ENCODE data around the gene CD99L2.

Gene CD99L2

DNA sequence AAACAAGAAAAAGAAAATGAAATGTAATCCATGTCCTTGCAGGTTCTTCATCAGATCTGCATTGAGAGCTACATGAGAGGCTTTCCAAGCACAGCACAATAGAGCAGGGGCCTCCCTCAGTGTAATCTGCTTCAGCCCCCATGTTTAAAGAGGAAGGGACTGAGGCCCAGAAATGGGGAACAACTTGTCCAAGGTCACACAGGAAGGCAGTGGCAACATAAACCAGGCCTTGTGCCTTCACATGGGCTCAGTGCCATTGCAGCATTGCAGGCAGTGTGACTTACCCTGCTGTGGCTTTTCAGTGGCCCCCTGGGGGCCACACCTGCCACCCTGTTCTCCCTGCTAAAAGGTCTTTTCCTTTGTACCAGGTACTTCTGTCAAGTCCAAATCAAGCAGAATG, 20.9 kb upstream of the CD99L2 start:
- Histone ChIP-seq H4K20me1 (ENCODE audit: insufficient read depth, low read length) (no peaks in the 10 kb centered on the region), H3K9me2 (ENCODE audit: low read depth, low read length) (no peaks in the 10 kb centered on the region), H3K9me3 (ENCODE audit: low read length) (no peaks in the 10 kb centered on the region), H3K4me3 (ENCODE audit: low read depth, low read length, poor library complexity, severe bottlenecking) (no peak overlapping the region), H2AFZ (ENCODE audit: low read length) (no peak overlapping the region), H3K4me1 (ENCODE audit: insufficient read depth, low read length, severe bottlenecking) (no peaks in the 10 kb centered on the region), H3K9ac (ENCODE audit: low read length) (no peak overlapping the region), H3K4me2 (ENCODE audit: low read length) (no peak overlapping the region), H3K36me3 (ENCODE audit: insufficient read depth, low read length) (no peaks in the 10 kb centered on the region), H3K27me3 (ENCODE audit: insufficient read depth, low read length) (no peaks in the 10 kb centered on the region), H3K79me2 (ENCODE audit: insufficient read depth, low read length) (no peaks in the 10 kb centered on the region), H3K27ac (ENCODE audit: low read depth, low read length, poor library complexity, severe bottlenecking) (no peak overlapping the region), H3F3A (ENCODE audit: insufficient read depth, low read length) (no peaks in the 10 kb centered on the region)
- no peak for TF ChIP-seq EZH2 (IDR thresholded peaks at IDR 0.05; ENCODE audit: borderline replicate concordance, low read length)
- TF ChIP-seq, protein P1, sequence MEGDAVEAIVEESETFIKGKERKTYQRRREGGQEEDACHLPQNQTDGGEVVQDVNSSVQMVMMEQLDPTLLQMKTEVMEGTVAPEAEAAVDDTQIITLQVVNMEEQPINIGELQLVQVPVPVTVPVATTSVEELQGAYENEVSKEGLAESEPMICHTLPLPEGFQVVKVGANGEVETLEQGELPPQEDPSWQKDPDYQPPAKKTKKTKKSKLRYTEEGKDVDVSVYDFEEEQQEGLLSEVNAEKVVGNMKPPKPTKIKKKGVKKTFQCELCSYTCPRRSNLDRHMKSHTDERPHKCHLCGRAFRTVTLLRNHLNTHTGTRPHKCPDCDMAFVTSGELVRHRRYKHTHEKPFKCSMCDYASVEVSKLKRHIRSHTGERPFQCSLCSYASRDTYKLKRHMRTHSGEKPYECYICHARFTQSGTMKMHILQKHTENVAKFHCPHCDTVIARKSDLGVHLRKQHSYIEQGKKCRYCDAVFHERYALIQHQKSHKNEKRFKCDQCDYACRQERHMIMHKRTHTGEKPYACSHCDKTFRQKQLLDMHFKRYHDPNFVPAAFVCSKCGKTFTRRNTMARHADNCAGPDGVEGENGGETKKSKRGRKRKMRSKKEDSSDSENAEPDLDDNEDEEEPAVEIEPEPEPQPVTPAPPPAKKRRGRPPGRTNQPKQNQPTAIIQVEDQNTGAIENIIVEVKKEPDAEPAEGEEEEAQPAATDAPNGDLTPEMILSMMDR (IDR thresholded peaks at IDR 0.05; ENCODE audit: low read length), result no peak

DNA sequence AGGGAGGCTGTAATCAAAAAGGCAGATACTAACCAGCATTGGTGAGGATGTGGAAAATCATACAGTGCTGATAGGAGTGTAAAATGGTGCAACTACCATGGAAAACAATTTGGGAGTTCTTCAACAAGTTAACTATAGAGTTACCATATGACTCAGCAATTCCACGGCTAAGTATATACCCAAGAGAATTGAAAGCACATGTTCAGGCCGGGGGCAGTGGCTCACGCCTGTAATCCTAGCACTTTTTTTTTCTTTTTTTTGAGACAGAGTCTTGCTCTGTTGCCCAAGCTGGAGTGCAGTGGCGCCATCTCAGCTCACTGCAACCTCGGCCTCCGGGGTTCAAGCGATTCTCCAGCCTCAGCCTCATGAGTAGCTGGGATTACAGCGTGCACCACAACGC, 15.0 kb upstream of the CD99L2 start:
- H3K4me3 ChIP-seq (ENCODE audit: low read depth, low read length, poor library complexity, severe bottlenecking), result no peak overlapping the region
- TF ChIP-seq, protein P1 (IDR thresholded peaks at IDR 0.05; ENCODE audit: low read length), result no peak
- no peak for TF ChIP-seq EZH2 (IDR thresholded peaks at IDR 0.05; ENCODE audit: borderline replicate concordance, low read length)
- no peaks in the 10 kb centered on the region for H4K20me1 ChIP-seq (ENCODE audit: insufficient read depth, low read length)
- H3K9ac ChIP-seq (ENCODE audit: low read length), result no peak overlapping the region
- no peak overlapping the region for H2AFZ ChIP-seq (ENCODE audit: low read length)
- no peak overlapping the region for H3K4me2 ChIP-seq (ENCODE audit: low read length)
- H3K27me3 ChIP-seq (ENCODE audit: insufficient read depth, low read length), result no peaks in the 10 kb centered on the region
- H3K9me3 ChIP-seq (ENCODE audit: low read length), result no peaks in the 10 kb centered on the region
- H3K36me3 ChIP-seq (ENCODE audit: insufficient read depth, low read length), result no peaks in the 10 kb centered on the region
- no peaks in the 10 kb centered on the region for H3K4me1 ChIP-seq (ENCODE audit: insufficient read depth, low read length, severe bottlenecking)
- H3K27ac ChIP-seq (ENCODE audit: low read depth, low read length, poor library complexity, severe bottlenecking), result no peak overlapping the region
- no peaks in the 10 kb centered on the region for H3K9me2 ChIP-seq (ENCODE audit: low read depth, low read length)
- H3F3A ChIP-seq (ENCODE audit: insufficient read depth, low read length), result no peaks in the 10 kb centered on the region
- no peaks in the 10 kb centered on the region for H3K79me2 ChIP-seq (ENCODE audit: insufficient read depth, low read length)

DNA sequence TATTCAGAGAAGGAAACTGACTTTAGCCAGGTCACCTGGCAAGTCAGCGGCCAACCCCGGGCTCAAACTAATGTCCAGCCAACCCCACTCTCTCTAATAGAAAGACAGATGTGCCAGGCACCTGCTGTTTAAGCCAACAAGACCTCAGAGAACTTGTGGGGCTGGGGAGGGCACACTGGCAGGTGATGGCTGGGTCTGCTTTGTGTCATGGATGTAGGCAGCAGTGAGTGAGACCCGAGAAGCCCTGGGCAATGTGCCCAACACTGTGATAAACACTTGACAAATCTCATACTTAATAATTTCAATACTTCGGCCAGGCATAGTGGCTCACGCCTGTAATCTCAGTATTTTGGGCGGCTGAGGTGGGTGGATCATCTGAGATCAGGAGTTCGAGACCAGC, 9.0 kb upstream of the CD99L2 start:
- H3F3A ChIP-seq (ENCODE audit: insufficient read depth, low read length), result no peaks in the 10 kb centered on the region
- H3K9ac ChIP-seq (ENCODE audit: low read length), result no peak overlapping the region
- no peaks in the 10 kb centered on the region for H3K4me1 ChIP-seq (ENCODE audit: insufficient read depth, low read length, severe bottlenecking)
- H3K4me3 ChIP-seq (ENCODE audit: low read depth, low read length, poor library complexity, severe bottlenecking), result no peak overlapping the region
- H3K36me3 ChIP-seq (ENCODE audit: insufficient read depth, low read length), result no peaks in the 10 kb centered on the region
- no peak overlapping the region for H2AFZ ChIP-seq (ENCODE audit: low read length)
- no peaks in the 10 kb centered on the region for H3K79me2 ChIP-seq (ENCODE audit: insufficient read depth, low read length)
- no peak overlapping the region for H3K4me2 ChIP-seq (ENCODE audit: low read length)
- H3K9me3 ChIP-seq (ENCODE audit: low read length), result no peaks in the 10 kb centered on the region
- TF ChIP-seq, protein P1 (IDR thresholded peaks at IDR 0.05; ENCODE audit: low read length), result no peak
- TF ChIP-seq EZH2 (IDR thresholded peaks at IDR 0.05; ENCODE audit: borderline replicate concordance, low read length), result no peak
- H4K20me1 ChIP-seq (ENCODE audit: insufficient read depth, low read length), result no peaks in the 10 kb centered on the region
- no peaks in the 10 kb centered on the region for H3K27me3 ChIP-seq (ENCODE audit: insufficient read depth, low read length)
- H3K9me2 ChIP-seq (ENCODE audit: low read depth, low read length), result no peaks in the 10 kb centered on the region
- H3K27ac ChIP-seq (ENCODE audit: low read depth, low read length, poor library complexity, severe bottlenecking), result no peak overlapping the region
